Astrocyte (in vitro differentiated cells and primary cell): ENCODE measurements around the gene RPP40. TPM values are rescaled to one million over a fixed set of nuclear protein-coding genes. Genes with fewer than 3 reads are reported as not detected.

Source experiments
- DNase-seq: peaks from one replicate; pipeline ENCODE4 v3.0.0-alpha.2; 2010; ENCODE audit warnings: low read depth
- FAIRE-seq: peaks from 2 replicates; lab custom pipeline; 2011; peaks lifted over from hg19 to GRCh38; lab: Jason Lieb, UNC
- H2AFZ ChIP-seq: 2 replicates; pipeline ENCODE4 v1.6.0; 2012; ENCODE audit warnings: low read depth, low read length, inconsistent platforms
- H3K27ac ChIP-seq: 2 replicates; pipeline ENCODE4 v1.5.1; 2011; ENCODE audit warnings: low read depth, low read length, inconsistent platforms
- H3K27me3 ChIP-seq: 2 replicates; pipeline ENCODE4 v1.6.0; 2011; ENCODE audit warnings: low read length, inconsistent platforms; ENCODE audit not compliant: insufficient read depth
- H3K36me3 ChIP-seq: 2 replicates; pipeline ENCODE4 v1.5.1; 2011; ENCODE audit warnings: low read length, inconsistent platforms; ENCODE audit not compliant: insufficient read depth
- H3K4me1 ChIP-seq: 2 replicates; pipeline ENCODE4 v1.5.1; 2011; ENCODE audit warnings: low read length, inconsistent platforms; ENCODE audit not compliant: insufficient read depth
- H3K4me2 ChIP-seq: 2 replicates; pipeline ENCODE4 v1.6.0; 2012; ENCODE audit warnings: low read length, inconsistent platforms
- H3K4me3 ChIP-seq: 2 replicates; pipeline ENCODE4 v1.5.1; 2011; ENCODE audit warnings: low read depth, mild to moderate bottlenecking, low read length, inconsistent platforms; ENCODE audit not compliant: insufficient read depth
- H3K79me2 ChIP-seq: 2 replicates; pipeline ENCODE4 v1.6.0; 2012; ENCODE audit warnings: mild to moderate bottlenecking, low read length, inconsistent platforms; ENCODE audit not compliant: insufficient read depth
- H3K9ac ChIP-seq: 2 replicates; pipeline ENCODE4 v1.6.0; 2012; ENCODE audit warnings: mild to moderate bottlenecking, low read length, inconsistent platforms
- H3K9me3 ChIP-seq: 2 replicates; pipeline ENCODE4 v1.5.1; 2012; ENCODE audit warnings: low read depth, mild to moderate bottlenecking, low read length, inconsistent platforms; ENCODE audit not compliant: insufficient read depth
- H4K20me1 ChIP-seq: 2 replicates; pipeline ENCODE4 v1.6.0; 2012; ENCODE audit warnings: low read length, inconsistent platforms; ENCODE audit not compliant: insufficient read depth
- H3K27ac Mint-ChIP-seq: one replicate; pipeline ENCODE4 v1.8.0; 2021; ENCODE audit warnings: mild to moderate bottlenecking, mixed read lengths; ENCODE audit not compliant: unreplicated experiment
- H3K27me3 Mint-ChIP-seq: one replicate; pipeline ENCODE4 v1.8.0; 2021; ENCODE audit warnings: low read depth, mixed read lengths; ENCODE audit not compliant: unreplicated experiment
- H3K36me3 Mint-ChIP-seq: one replicate; pipeline ENCODE4 v1.8.0; 2021; ENCODE audit warnings: low read depth, mixed read lengths; ENCODE audit not compliant: unreplicated experiment
- H3K4me1 Mint-ChIP-seq: one replicate; pipeline ENCODE4 v1.8.0; 2021; ENCODE audit warnings: low read depth, mixed read lengths; ENCODE audit not compliant: unreplicated experiment
- H3K4me3 Mint-ChIP-seq: one replicate; pipeline ENCODE4 v1.8.0; 2021; ENCODE audit warnings: mild to moderate bottlenecking, moderate library complexity, mixed read lengths; ENCODE audit not compliant: unreplicated experiment
- H3K9me3 Mint-ChIP-seq: one replicate; pipeline ENCODE4 v1.8.0; 2021; ENCODE audit warnings: mild to moderate bottlenecking, mixed read lengths; ENCODE audit not compliant: unreplicated experiment
- EZH2 ChIP-seq: IDR thresholded peaks from 2 replicates; pipeline ENCODE4 v1.6.1; 2012; ENCODE audit warnings: mild to moderate bottlenecking, low read length, inconsistent platforms; ENCODE audit not compliant: insufficient read depth
- total RNA-seq: library from RNA; stranded (reverse); gene quantifications from 2 replicates; pipeline ENCODE4 v1.2.1, GENCODE V29; 2021
- TF ChIP-seq, protein P1 (sequence below): IDR thresholded peaks from 2 replicates; pipeline ENCODE4 v1.5.1; 2011; ENCODE audit warnings: low read depth, mild to moderate bottlenecking, inconsistent platforms, low read length, moderate library complexity; ENCODE audit not compliant: insufficient read depth

The RPP40 gene
- total RNA-seq, 1 donor from 2014 or later: 16.6 TPM

GRCh38 chr6:4981761-4982160 is 22.1 kb downstream of the RPP40 start:
- Histone ChIP-seq H3K27ac (no peak overlapping the region), H4K20me1 (no peaks in the 10 kb centered on the region), H3K9me3 (peaks cover 3% of the 10 kb centered on the region), H2AFZ (no peak overlapping the region), H3K9ac (no peak overlapping the region), H3K4me2 (no peak overlapping the region), H3K27me3 (no peaks in the 10 kb centered on the region), H3K4me3 (no peak overlapping the region), H3K79me2 (no peaks in the 10 kb centered on the region), H3K36me3 (no peaks in the 10 kb centered on the region), H3K4me1 (peaks cover 3% of the 10 kb centered on the region)
- Mint-ChIP-seq H3K4me1 (no peaks in the 10 kb centered on the region), H3K27me3 (peaks cover 4% of the 10 kb centered on the region), H3K36me3 (peaks cover 4% of the 10 kb centered on the region), H3K4me3 (no peak overlapping the region), H3K9me3 (peaks cover 14% of the 10 kb centered on the region), H3K27ac (no peak overlapping the region)
- FAIRE-seq (no peak), DNase-seq (no peak)
- TF ChIP-seq EZH2: no peak
- TF ChIP-seq, protein P1, sequence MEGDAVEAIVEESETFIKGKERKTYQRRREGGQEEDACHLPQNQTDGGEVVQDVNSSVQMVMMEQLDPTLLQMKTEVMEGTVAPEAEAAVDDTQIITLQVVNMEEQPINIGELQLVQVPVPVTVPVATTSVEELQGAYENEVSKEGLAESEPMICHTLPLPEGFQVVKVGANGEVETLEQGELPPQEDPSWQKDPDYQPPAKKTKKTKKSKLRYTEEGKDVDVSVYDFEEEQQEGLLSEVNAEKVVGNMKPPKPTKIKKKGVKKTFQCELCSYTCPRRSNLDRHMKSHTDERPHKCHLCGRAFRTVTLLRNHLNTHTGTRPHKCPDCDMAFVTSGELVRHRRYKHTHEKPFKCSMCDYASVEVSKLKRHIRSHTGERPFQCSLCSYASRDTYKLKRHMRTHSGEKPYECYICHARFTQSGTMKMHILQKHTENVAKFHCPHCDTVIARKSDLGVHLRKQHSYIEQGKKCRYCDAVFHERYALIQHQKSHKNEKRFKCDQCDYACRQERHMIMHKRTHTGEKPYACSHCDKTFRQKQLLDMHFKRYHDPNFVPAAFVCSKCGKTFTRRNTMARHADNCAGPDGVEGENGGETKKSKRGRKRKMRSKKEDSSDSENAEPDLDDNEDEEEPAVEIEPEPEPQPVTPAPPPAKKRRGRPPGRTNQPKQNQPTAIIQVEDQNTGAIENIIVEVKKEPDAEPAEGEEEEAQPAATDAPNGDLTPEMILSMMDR: no peak

- Histone ChIP-seq H3K36me3 (no peaks in the 10 kb centered on the region), H2AFZ (no peak overlapping the region), H3K4me2 (no peak overlapping the region), H3K4me3 (no peak overlapping the region), H3K27me3 (no peaks in the 10 kb centered on the region), H3K27ac (no peak overlapping the region), H3K9ac (no peak overlapping the region), H3K79me2 (no peaks in the 10 kb centered on the region), H4K20me1 (no peaks in the 10 kb centered on the region), H3K9me3 (peaks cover 3% of the 10 kb centered on the region), H3K4me1 (no peaks in the 10 kb centered on the region)
- DNase-seq (no peak), FAIRE-seq (no peak)
- Mint-ChIP-seq H3K9me3 (peaks cover 18% of the 10 kb centered on the region), H3K36me3 (peaks cover 4% of the 10 kb centered on the region), H3K27me3 (peaks cover 2% of the 10 kb centered on the region), H3K27ac (no peak overlapping the region), H3K4me1 (no peaks in the 10 kb centered on the region), H3K4me3 (no peak overlapping the region)
- no peak for TF ChIP-seq EZH2
- TF ChIP-seq, protein P1: no peak
These were observed 24.4 kb downstream of the RPP40 start for GRCh38 chr6:4979426-4979825.

DNA sequence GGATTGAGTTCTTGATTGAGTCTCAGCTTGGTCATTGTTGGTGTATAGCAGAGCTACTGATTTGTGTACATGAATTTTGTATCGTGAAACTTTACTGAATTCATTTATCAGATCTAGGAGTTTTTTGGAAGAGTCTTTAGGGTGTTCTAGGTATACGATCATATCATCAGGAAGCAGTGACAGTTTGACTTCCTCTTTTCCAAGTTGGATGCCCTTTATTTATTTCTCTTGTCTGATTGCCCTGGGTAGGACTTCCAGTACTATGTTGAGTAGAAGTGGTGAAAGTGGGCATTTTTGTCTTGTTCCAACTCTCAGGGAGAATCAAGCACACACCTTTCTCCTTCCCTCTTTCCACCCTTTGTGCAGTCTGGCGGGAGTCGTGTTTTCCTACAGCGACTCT is 26.4 kb downstream of the RPP40 start:
- Mint-ChIP-seq H3K27me3 (peaks cover 4% of the 10 kb centered on the region), H3K9me3 (peaks cover 19% of the 10 kb centered on the region), H3K27ac (no peak overlapping the region), H3K36me3 (peaks cover 4% of the 10 kb centered on the region), H3K4me1 (no peaks in the 10 kb centered on the region), H3K4me3 (no peak overlapping the region)
- no peaks in the 10 kb centered on the region for H3K4me1 ChIP-seq
- no peak overlapping the region for H3K27ac ChIP-seq
- no peak for DNase-seq
- no peaks in the 10 kb centered on the region for H3K36me3 ChIP-seq
- no peak for TF ChIP-seq EZH2
- TF ChIP-seq, protein P1: no peak
- H3K4me2 ChIP-seq: no peak overlapping the region
- no peak overlapping the region for H3K4me3 ChIP-seq
- no peak overlapping the region for H3K9ac ChIP-seq
- H3K27me3 ChIP-seq: no peaks in the 10 kb centered on the region
- no peaks in the 10 kb centered on the region for H3K79me2 ChIP-seq
- H3K9me3 ChIP-seq: peaks cover 3% of the 10 kb centered on the region
- no peak for FAIRE-seq
- no peaks in the 10 kb centered on the region for H4K20me1 ChIP-seq
- no peak overlapping the region for H2AFZ ChIP-seq
